ENCODE measurements around the gene P2RY2. TPM values are rescaled to one million over a fixed set of nuclear protein-coding genes. Genes with fewer than 3 reads are reported as not detected.

Gene P2RY2
- total RNA-seq, 1 donor: 0.18 TPM

- no peak for DNase-seq (ENCODE audit: low read depth)
- TF ChIP-seq CTCF (IDR thresholded peaks at IDR 0.05; ENCODE audit: insufficient read depth, low read length): no peak
- H3K4me3 ChIP-seq (ENCODE audit: low read depth, low read length): no peak overlapping the region
Observed at GRCh38 chr11:73275381-73275750, 57.3 kb downstream of the P2RY2 start.

- no peak for TF ChIP-seq CTCF (IDR thresholded peaks at IDR 0.05; ENCODE audit: insufficient read depth, low read length)
- DNase-seq (ENCODE audit: low read depth): no peak
- no peak overlapping the region for H3K4me3 ChIP-seq (ENCODE audit: low read depth, low read length)
Observed at GRCh38 chr11:73277467-73277866, 59.4 kb downstream of the P2RY2 start.

- H3K4me3 ChIP-seq (ENCODE audit: low read depth, low read length): no peak overlapping the region
- no peak for TF ChIP-seq CTCF (IDR thresholded peaks at IDR 0.05; ENCODE audit: insufficient read depth, low read length)
- DNase-seq (ENCODE audit: low read depth): no peak
Observed at GRCh38 chr11:73280626-73281025, 62.5 kb downstream of the P2RY2 start.

GRCh38 chr11:73281201-73281741 lies 63.2 kb downstream of the P2RY2 start:
- no peak for DNase-seq (ENCODE audit: low read depth)
- no peak overlapping the region for H3K4me3 ChIP-seq (ENCODE audit: low read depth, low read length)
- no peak for TF ChIP-seq CTCF (IDR thresholded peaks at IDR 0.05; ENCODE audit: insufficient read depth, low read length)

GRCh38 chr11:73281796-73282660 lies 63.9 kb downstream of the P2RY2 start:
- no peak for TF ChIP-seq CTCF (IDR thresholded peaks at IDR 0.05; ENCODE audit: insufficient read depth, low read length)
- DNase-seq (ENCODE audit: low read depth): no peak
- no peak overlapping the region for H3K4me3 ChIP-seq (ENCODE audit: low read depth, low read length)

- no peak overlapping the region for H3K4me3 ChIP-seq (ENCODE audit: low read depth, low read length)
- TF ChIP-seq CTCF (IDR thresholded peaks at IDR 0.05; ENCODE audit: insufficient read depth, low read length): no peak
- no peak for DNase-seq (ENCODE audit: low read depth)
Observed at GRCh38 chr11:73283276-73284000, 65.4 kb downstream of the P2RY2 start.

All from fibroblast of the aortic adventitia (primary cell).